Left renal cortex interstitium (tissue), 4 donors: Measurements from ENCODE around the gene LIN37. TPM values are rescaled to one million over a fixed set of nuclear protein-coding genes. Genes with fewer than 3 reads are reported as not detected.

Source experiments
- DNase-seq, 4 donors: peaks; one replicate each; pipeline ENCODE4 v3.0.0-alpha.2; 2013; ENCODE audit warnings: low read depth in 4 of 4, low spot score in 2 of 4, missing footprints in 1 of 4
- polyA plus RNA-seq, 4 donors: library from polyadenylated mRNA; unstranded; fragments of 120-200 nt; gene quantifications; one replicate each; pipeline ENCODE4 v1.2.1, GENCODE V29; 2013; ENCODE audit not compliant: insufficient read length in 4 of 4

LIN37 gene
- polyA plus RNA-seq, 4 donors, result 11.5 to 13.0 (median 12.4) TPM

DNA sequence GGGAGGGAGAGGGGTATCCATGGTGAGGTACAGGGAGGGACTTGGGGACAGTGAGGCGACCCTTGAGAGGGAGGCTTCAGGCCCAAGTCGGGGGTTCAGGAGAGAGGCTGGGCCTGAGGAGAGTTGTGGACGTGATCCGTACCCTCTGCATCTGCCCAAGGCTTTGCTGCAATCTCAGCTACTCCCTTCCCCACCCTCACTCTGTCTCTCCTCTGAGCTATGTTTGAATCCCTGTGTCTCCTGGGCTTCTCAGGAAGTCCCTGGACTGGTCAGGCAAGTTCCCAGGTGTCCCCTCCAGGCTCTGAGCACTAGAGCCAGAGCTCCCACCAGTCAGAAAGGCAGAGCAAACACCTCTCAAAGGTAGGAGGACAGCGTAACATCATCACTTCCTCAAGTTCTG is 1.8 kb downstream of the LIN37 start:
- DNase-seq, result no peak

DNA sequence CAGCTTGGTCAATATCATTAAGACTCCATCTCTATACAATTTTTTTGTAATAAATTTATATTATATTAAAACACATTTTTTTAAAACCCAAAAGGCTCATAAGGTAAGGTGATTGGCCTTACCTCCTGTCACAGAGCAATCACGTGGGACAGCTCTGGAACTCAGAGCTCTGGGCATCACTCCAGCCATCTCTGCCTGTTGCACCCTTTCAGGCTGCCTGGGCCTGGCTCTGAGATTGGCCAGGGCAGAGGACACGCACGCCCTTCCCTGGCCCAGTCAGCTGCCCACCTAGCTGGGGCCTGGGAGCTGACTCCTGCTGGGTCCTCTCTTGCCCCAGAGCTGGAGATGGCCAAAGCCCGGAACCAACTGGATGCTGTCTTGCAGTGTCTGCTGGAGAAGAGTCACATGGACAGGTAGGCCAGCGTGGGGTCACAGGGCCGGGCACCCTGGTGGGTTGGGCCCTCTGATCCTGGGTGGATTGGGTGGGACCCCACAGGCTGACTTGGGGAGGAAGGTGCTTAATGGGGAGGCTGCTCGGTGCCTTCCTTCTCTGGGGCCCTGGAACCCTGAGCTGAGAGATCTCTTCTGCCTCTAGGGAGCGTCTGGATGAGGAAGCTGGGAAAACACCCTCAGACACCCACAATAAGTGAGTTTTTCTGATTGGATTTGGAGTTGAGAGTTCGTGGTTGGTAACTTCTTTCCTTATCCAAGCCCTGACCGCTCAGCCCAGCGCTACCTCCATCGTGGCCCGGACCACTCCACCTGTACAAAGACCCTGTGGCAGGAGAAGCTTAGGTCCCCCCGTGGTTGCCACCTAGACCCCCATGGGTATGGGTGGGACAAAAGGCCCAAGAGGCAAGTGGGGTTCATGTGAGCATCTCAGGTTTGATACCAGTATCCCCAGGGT is 3.7 kb downstream of the LIN37 start:
- DNase-seq, result no peak

DNA sequence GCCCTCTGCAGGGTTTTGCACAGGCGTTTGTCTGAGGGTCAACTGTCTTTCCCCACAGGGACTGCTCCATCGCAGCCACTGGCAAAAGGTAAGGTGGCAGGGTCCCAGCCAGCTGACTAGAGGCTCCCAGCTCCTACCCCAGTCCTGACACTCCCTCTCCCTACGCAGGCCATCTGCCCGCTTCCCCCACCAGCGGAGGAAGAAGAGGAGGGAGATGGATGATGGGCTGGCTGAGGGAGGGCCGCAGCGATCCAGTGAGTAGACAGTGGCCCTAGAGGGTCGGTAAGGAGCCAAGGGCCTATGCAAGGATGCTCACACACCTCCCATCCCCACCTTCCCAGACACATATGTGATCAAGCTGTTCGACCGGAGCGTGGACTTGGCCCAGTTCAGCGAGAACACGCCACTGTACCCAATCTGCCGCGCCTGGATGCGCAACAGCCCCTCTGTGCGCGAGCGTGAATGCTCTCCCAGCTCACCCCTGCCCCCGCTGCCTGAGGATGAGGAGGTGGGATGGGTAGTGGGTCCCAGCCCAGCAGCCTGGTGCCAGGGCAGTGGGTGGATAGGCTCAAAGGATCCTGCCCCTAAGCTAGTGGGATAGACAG is 4.5 kb downstream of the LIN37 start:
- DNase-seq, result no peak

DNA sequence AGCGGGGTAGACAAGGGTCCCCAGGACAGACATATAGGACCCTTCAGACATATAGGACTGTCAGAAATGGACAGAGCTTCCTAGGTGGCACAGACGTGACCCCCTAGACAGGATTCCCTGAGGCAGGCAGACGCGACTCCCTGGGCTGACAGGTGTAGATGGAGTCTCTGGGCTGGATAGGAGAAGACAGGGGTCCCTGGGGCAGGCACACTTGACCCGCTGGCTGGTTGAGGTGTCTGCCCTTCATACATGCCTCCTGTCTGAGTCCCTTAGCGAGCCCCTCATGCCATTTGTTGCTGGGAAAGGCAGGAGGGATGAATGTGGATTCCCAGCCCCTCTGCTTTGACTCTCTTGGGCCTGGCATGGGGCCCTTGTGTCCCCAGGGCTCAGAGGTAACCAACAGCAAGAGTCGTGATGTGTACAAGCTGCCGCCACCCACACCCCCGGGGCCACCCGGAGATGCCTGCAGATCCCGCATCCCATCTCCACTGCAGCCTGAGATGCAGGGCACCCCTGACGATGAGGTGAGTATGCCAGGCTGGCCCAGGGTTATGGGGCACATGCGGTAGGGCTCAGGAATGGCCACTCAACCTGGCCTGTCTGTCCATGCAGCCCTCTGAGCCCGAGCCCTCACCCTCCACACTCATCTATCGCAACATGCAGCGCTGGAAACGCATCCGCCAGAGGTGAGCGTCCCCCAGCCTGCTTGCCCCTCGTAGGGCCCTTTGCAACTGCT is 5.4 kb downstream of the LIN37 start:
- DNase-seq, result no peak

- no peak for DNase-seq
These were observed 6.2 kb downstream of the LIN37 start for GRCh38 chr19:35754370-35755130.

DNA sequence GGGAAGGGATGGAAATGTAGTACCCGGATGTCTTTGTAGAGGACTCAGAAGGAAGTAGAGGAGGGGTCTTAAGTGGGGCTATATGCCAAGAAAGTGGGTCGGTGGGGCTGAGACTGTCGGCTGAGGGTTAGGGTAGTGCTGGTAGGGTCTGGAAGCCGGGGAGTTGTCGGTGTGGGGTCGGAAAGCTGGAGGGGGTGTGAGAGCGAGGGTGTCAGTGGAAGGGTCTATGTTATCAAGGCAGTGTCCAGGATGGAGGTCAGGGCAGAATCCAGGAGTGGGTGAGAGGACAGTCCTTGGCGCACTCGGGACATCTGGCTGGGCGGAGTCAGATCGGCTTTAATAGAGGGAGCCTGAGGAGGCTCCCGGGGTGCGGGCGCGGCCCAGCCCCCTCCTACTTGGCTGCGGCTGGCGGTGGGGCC is 6.8 kb downstream of the LIN37 start:
- no peak for DNase-seq

DNA sequence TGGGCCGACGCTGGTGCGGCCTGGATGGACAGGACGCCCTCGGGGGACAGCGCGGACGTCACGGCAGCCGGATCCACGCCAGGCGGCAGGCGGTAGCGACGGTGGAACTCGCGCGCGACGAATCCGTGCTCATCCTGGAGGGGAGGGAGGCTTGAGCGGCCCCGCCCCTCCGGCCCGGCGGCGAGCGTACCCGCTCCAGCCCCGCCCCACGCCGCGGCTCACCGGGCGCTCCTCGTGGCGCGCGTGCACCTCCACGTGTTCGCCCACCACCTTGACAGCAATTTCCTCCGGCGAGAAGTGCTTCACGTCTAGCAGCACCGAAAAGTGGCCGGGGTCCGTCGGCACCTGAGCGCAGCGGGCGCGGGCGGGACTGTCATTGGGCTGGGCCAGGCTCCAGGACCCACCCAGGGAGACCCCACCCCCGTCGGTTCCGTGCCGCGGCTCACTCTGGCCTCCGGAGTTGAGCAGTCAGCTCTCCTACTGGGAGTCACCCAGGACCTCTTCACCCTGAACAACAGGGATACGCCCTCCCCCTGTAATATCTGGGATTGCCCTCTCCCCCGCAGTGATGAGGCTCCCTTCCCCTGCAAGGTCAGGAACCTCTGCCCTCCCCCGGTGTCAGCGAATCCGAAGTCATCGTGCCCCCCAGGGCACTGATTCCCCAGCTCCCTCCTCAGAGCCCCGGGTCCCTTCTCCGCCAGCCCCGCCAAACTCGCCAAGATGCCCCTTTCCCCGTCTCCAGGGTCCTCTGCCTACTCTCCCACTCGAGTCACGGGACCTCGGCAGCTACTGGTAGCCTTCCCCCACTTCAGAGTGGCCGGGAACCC is 7.4 kb downstream of the LIN37 start:
- DNase-seq, result no peak

- no peak for DNase-seq
These were observed 8.2 kb downstream of the LIN37 start, which contains the start of gene HSPB6 for GRCh38 chr19:35756377-35757230. TSS of gene HSPB6 (minus strand) at chr19:35757029. CDS start at chr19:35757008, 21 bp downstream.

- DNase-seq, result no peak
These were observed 8.9 kb downstream of the LIN37 start for GRCh38 chr19:35757231-35757748.

- peak; percentile 95 to 99 (median 97) for DNase-seq
These were observed 9.6 kb downstream of the LIN37 start, which contains the start of gene PROSER3 for GRCh38 chr19:35757749-35758608. TSS of gene PROSER3 (plus strand) at chr19:35758176. CDS start at chr19:35758216, 40 bp downstream.

DNA sequence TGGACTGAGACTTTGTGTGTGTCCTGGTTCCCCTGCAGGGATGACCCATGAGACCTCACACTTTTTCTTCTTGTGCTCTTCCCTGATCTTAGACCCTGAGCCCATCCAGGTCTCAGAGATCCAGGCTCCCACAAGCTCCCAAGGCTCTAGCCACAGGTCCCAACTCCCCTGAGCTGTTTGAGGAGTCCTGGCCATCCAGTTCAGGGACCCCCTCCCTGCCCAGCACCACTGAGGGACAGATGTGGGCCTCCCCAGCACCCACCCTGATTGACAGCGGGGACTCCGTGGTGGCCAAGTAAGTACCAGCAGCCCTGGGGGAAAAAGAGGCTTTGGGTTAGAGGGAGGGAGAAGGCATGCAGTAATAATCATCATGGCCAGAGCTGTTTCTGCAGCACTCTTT is 11.3 kb downstream of the LIN37 start:
- no peak for DNase-seq

- no peak for DNase-seq
These were observed 12.5 kb downstream of the LIN37 start for GRCh38 chr19:35760711-35761349.

GRCh38 chr19:35764432-35765315 is 16.3 kb downstream of the LIN37 start:
- no peak for DNase-seq

GRCh38 chr19:35766571-35767104 is 18.3 kb downstream of the LIN37 start:
- no peak for DNase-seq

DNA sequence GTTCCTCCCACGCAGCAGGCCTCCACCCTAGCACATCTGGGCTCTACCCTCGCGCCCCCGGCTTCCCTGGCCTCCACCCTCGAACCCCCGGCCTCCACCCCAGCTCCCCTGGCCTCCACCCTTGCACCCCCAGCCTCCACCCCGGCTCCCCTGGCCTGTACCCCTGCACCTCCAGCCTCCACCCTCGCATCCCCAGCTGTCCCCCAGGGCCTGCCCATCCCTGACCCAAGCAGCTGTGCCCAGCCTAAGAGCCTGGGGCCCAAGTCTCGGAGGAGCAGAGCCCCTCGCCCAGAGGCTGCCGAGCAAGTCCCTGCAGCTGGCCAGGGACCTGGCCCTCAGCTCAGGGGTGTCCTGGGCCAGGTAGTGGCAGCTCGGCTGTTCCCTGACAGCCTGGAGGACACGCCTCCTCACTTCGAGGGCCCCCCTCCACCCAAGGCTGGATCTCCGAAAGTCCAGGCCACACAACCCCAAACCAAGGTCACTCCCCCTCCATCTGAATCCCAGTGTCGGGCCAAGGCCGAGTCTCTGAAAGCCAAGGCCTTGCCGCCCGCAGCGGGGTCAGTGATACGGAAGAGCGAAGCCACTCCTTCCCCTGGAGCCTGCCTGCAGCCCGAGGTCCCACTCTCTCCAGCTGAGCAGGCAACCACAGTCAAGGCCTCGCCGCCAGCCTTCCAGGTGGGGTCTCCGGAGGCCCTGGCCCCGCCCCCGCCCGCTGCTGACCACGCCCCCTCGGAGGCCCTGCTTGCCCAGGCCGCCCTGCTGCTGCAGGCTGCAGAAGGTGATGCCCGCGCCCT is 19.1 kb downstream of the LIN37 start:
- DNase-seq, result no peak
